ENCODE results near the gene NUCB1.
"Not testable (repeated sequence)": the region's sequence is repeated elsewhere in the genome, so short reads cannot be mapped to it uniquely, and the experiment has no call there.

Gene NUCB1

GRCh38 chr19:48890551-48890950 is 9.6 kb upstream of the NUCB1 start:
- POLR2A ChIA-PET: no interaction called here
- WGBS (ENCODE audit: insufficient coverage): 100% methylated on average over 1 of the region's 4 CpGs

GRCh38 chr19:48895226-48895625 is 4.9 kb upstream of the NUCB1 start:
- Histone ChIP-seq H3K36me3 (ENCODE audit: control insufficient read depth in 4 of 4, insufficient read depth in 4 of 4, low read length in 3 of 4) (no peaks in the 10 kb centered on the region), H3K4me1 (ENCODE audit: control extremely low read depth in 1 of 4, control insufficient read depth in 4 of 4, insufficient read depth in 4 of 4, low read length in 3 of 4) (peaks cover 0 to 23% (median 18%) of the 10 kb centered on the region in 4 experiments), H3K4me3 (ENCODE audit: control insufficient read depth in 1 of 7, extremely low read depth in 1 of 7, insufficient read depth in 4 of 7, low read depth in 2 of 7, low read length in 6 of 7) (peak overlapping the region in 3 of 7 experiments; percentile 55 to 66 (median 58)), H3K9me3 (ENCODE audit: control extremely low read depth in 1 of 5, control insufficient read depth in 4 of 5, insufficient read depth in 2 of 5, low read depth in 1 of 5, low read length in 4 of 5) (no peaks in the 10 kb centered on the region), H3K27me3 (replicated peaks in 2 of 5; ENCODE audit: control insufficient read depth in 4 of 5, insufficient read depth in 5 of 5, low read length in 4 of 5) (peaks cover 0 to 11% (median 9%) of the 10 kb centered on the region in 5 experiments), H3K27ac (ENCODE audit: insufficient read depth in 1 of 2, low read depth in 1 of 2, low read length in 2 of 2, poor library complexity in 1 of 2, severe bottlenecking in 2 of 2) (no peak overlapping the region)
- WGBS (ENCODE audit: insufficient coverage): 57% methylated on average over 18 of the region's 21 CpGs
- CTCF ChIA-PET: interaction anchor here (0.7 to 1.0 kb wide), 2 partner anchors 10 to 23 kb away, joined by 3 read pairs; partner anchors contain the start of gene PPP1R15A
- no peak for DNase-seq
- POLR2A ChIA-PET: interaction anchor here (1.1 to 1.4 kb wide), 2 partner anchors 17 to 23 kb away, joined by 3 read pairs; partner anchors contain the start of gene PPP1R15A

More at GRCh38 chr19:48890551-48890950, 9.6 kb upstream of the NUCB1 start:
- Histone ChIP-seq H3K9me3 (ENCODE audit: control extremely low read depth in 1 of 5, control insufficient read depth in 4 of 5, insufficient read depth in 2 of 5, low read depth in 1 of 5, low read length in 4 of 5) (no peaks in the 10 kb centered on the region), H3K27me3 (replicated peaks in 2 of 5; ENCODE audit: control insufficient read depth in 4 of 5, insufficient read depth in 5 of 5, low read length in 4 of 5) (peaks cover 0 to 11% (median 9%) of the 10 kb centered on the region in 5 experiments), H3K4me1 (ENCODE audit: control extremely low read depth in 1 of 4, control insufficient read depth in 4 of 4, insufficient read depth in 4 of 4, low read length in 3 of 4) (peaks cover 0 to 8% (median 3%) of the 10 kb centered on the region in 4 experiments), H3K4me3 (ENCODE audit: control insufficient read depth in 1 of 7, extremely low read depth in 1 of 7, insufficient read depth in 4 of 7, low read depth in 2 of 7, low read length in 6 of 7) (no peak overlapping the region), H3K27ac (ENCODE audit: insufficient read depth in 1 of 2, low read depth in 1 of 2, low read length in 2 of 2, poor library complexity in 1 of 2, severe bottlenecking in 2 of 2) (no peak overlapping the region), H3K36me3 (ENCODE audit: control insufficient read depth in 4 of 4, insufficient read depth in 4 of 4, low read length in 3 of 4) (no peaks in the 10 kb centered on the region)
- DNase-seq: no peak
- CTCF ChIA-PET: no interaction called here

- CTCF ChIA-PET: interaction anchor here (1.0 kb wide), 1 partner anchor 11 kb away, joined by 3 read pairs; no protein-coding TSS in a partner anchor
Measured at GRCh38 chr19:48896191-48896720, 3.9 kb upstream of the NUCB1 start.

GRCh38 chr19:48897181-48897580 is 2.9 kb upstream of the NUCB1 start:
- ChIA-PET POLR2A (no interaction called here), CTCF (no interaction called here)
- Histone ChIP-seq H3K27me3 (replicated peaks in 2 of 5; ENCODE audit: control insufficient read depth in 4 of 5, insufficient read depth in 5 of 5, low read length in 4 of 5) (peaks cover 0 to 11% (median 9%) of the 10 kb centered on the region in 5 experiments), H3K36me3 (ENCODE audit: control insufficient read depth in 4 of 4, insufficient read depth in 4 of 4, low read length in 3 of 4) (peaks cover 2 to 3% (median 3%) of the 10 kb centered on the region in 4 experiments), H3K9me3 (ENCODE audit: control extremely low read depth in 1 of 5, control insufficient read depth in 4 of 5, insufficient read depth in 2 of 5, low read depth in 1 of 5, low read length in 4 of 5) (no peaks in the 10 kb centered on the region), H3K4me3 (ENCODE audit: control insufficient read depth in 1 of 7, extremely low read depth in 1 of 7, insufficient read depth in 4 of 7, low read depth in 2 of 7, low read length in 6 of 7) (no peak overlapping the region), H3K27ac (ENCODE audit: insufficient read depth in 1 of 2, low read depth in 1 of 2, low read length in 2 of 2, poor library complexity in 1 of 2, severe bottlenecking in 2 of 2) (no peak overlapping the region), H3K4me1 (ENCODE audit: control extremely low read depth in 1 of 4, control insufficient read depth in 4 of 4, insufficient read depth in 4 of 4, low read length in 3 of 4) (peaks cover 0 to 39% (median 30%) of the 10 kb centered on the region in 4 experiments)
- no peak for DNase-seq
- WGBS (ENCODE audit: insufficient coverage): 100% methylated on average over 4 of the region's 5 CpGs

More at GRCh38 chr19:48896191-48896720, 3.9 kb upstream of the NUCB1 start:
- H3K36me3 ChIP-seq (ENCODE audit: control insufficient read depth in 4 of 4, insufficient read depth in 4 of 4, low read length in 3 of 4): no peaks in the 10 kb centered on the region
- DNase-seq: peak; percentile 72 to 89 (median 85)
- H3K27me3 ChIP-seq (replicated peaks in 2 of 5; ENCODE audit: control insufficient read depth in 4 of 5, insufficient read depth in 5 of 5, low read length in 4 of 5): peaks cover 0 to 11% (median 9%) of the 10 kb centered on the region in 5 experiments
- H3K4me3 ChIP-seq (ENCODE audit: control insufficient read depth in 1 of 7, extremely low read depth in 1 of 7, insufficient read depth in 4 of 7, low read depth in 2 of 7, low read length in 6 of 7): peak overlapping the region in 5 of 7 experiments; percentile 19 to 66 (median 55)
- H3K4me1 ChIP-seq (ENCODE audit: control extremely low read depth in 1 of 4, control insufficient read depth in 4 of 4, insufficient read depth in 4 of 4, low read length in 3 of 4): peaks cover 0 to 32% (median 27%) of the 10 kb centered on the region in 4 experiments
- POLR2A ChIA-PET: interaction anchor here (0.8 to 1.4 kb wide), 4 partner anchors 10 to 24 kb away, joined by 3 to 5 read pairs (median 4); partner anchors contain the start of gene PPP1R15A
- 5% methylated on average over 22 of the region's 25 CpGs for WGBS (ENCODE audit: insufficient coverage)
- H3K9me3 ChIP-seq (ENCODE audit: control extremely low read depth in 1 of 5, control insufficient read depth in 4 of 5, insufficient read depth in 2 of 5, low read depth in 1 of 5, low read length in 4 of 5): no peaks in the 10 kb centered on the region
- peak overlapping the region in 1 of 2 experiments; percentile 34 for H3K27ac ChIP-seq (ENCODE audit: insufficient read depth in 1 of 2, low read depth in 1 of 2, low read length in 2 of 2, poor library complexity in 1 of 2, severe bottlenecking in 2 of 2)

- Histone ChIP-seq H3K4me1 (ENCODE audit: control extremely low read depth in 1 of 4, control insufficient read depth in 4 of 4, insufficient read depth in 4 of 4, low read length in 3 of 4) (peaks cover 0 to 39% (median 30%) of the 10 kb centered on the region in 4 experiments), H3K27me3 (replicated peaks in 2 of 5; ENCODE audit: control insufficient read depth in 4 of 5, insufficient read depth in 5 of 5, low read length in 4 of 5) (peaks cover 0 to 11% (median 7%) of the 10 kb centered on the region in 5 experiments), H3K27ac (ENCODE audit: insufficient read depth in 1 of 2, low read depth in 1 of 2, low read length in 2 of 2, poor library complexity in 1 of 2, severe bottlenecking in 2 of 2) (peak overlapping the region in 1 of 2 experiments; percentile 91), H3K4me3 (ENCODE audit: control insufficient read depth in 1 of 7, extremely low read depth in 1 of 7, insufficient read depth in 4 of 7, low read depth in 2 of 7, low read length in 6 of 7) (peak overlapping the region in 6 of 7 experiments; percentile 82 to 99 (median 96))
- not testable (repeated sequence) for H3K9me3 ChIP-seq (ENCODE audit: control extremely low read depth in 1 of 5, control insufficient read depth in 4 of 5, insufficient read depth in 2 of 5, low read depth in 1 of 5, low read length in 4 of 5); H3K36me3 ChIP-seq (ENCODE audit: control insufficient read depth in 4 of 4, insufficient read depth in 4 of 4, low read length in 3 of 4); DNase-seq
- CTCF ChIA-PET: interaction anchor here (1.0 to 1.5 kb wide), 2 partner anchors 21 to 54 kb away, joined by 3 to 4 read pairs; no protein-coding TSS in a partner anchor
- 98% methylated on average over 8 of the region's 11 CpGs for WGBS (ENCODE audit: insufficient coverage)
- POLR2A ChIA-PET: interaction anchor here (1.0 to 2.0 kb wide), 3 partner anchors 24 to 63 kb away, joined by 5 read pairs; partner anchors contain the start of gene PPP1R15A
Measured at GRCh38 chr19:48899386-48899749, 744 bp upstream of the NUCB1 start.

- Histone ChIP-seq H3K27ac (ENCODE audit: insufficient read depth in 1 of 2, low read depth in 1 of 2, low read length in 2 of 2, poor library complexity in 1 of 2, severe bottlenecking in 2 of 2) (peak overlapping the region; percentile 84 to 91), H3K9me3 (ENCODE audit: control extremely low read depth in 1 of 5, control insufficient read depth in 4 of 5, insufficient read depth in 2 of 5, low read depth in 1 of 5, low read length in 4 of 5) (no peaks in the 10 kb centered on the region), H3K27me3 (replicated peaks in 2 of 5; ENCODE audit: control insufficient read depth in 4 of 5, insufficient read depth in 5 of 5, low read length in 4 of 5) (no peaks in the 10 kb centered on the region), H3K36me3 (ENCODE audit: control insufficient read depth in 4 of 4, insufficient read depth in 4 of 4, low read length in 3 of 4) (peaks cover 5 to 21% (median 18%) of the 10 kb centered on the region in 4 experiments), H3K4me1 (ENCODE audit: control extremely low read depth in 1 of 4, control insufficient read depth in 4 of 4, insufficient read depth in 4 of 4, low read length in 3 of 4) (peaks cover 0 to 32% (median 24%) of the 10 kb centered on the region in 4 experiments), H3K4me3 (ENCODE audit: control insufficient read depth in 1 of 7, extremely low read depth in 1 of 7, insufficient read depth in 4 of 7, low read depth in 2 of 7, low read length in 6 of 7) (peak overlapping the region; percentile 82 to 99 (median 94))
- DNase-seq: peak in 2 of 3 donors; percentile 62 to 71
- ChIA-PET CTCF (interaction anchor here (1.0 to 1.5 kb wide), 4 partner anchors 15 to 55 kb away, joined by 3 to 4 read pairs (median 4); no protein-coding TSS in a partner anchor), POLR2A (interaction anchor here (0.7 to 2.0 kb wide), 6 partner anchors 26 to 67 kb away, joined by 3 to 5 read pairs (median 4); partner anchors contain the start of gene PPP1R15A)
- WGBS (ENCODE audit: insufficient coverage): 10% methylated on average over 18 of the region's 24 CpGs
Measured at GRCh38 chr19:48900477-48901406, 630 bp downstream of the NUCB1 start.

Measured in common myeloid progenitor, CD34-positive (primary cell).